CD14-positive monocyte (primary cell): ENCODE measurements around the gene RANBP17. TPM values are rescaled to one million over a fixed set of nuclear protein-coding genes. Genes with fewer than 3 reads are reported as not detected.

Experiments
- DNase-seq, 3 donors: peaks; one replicate each; pipeline ENCODE4 v3.0.0-alpha.2; 2011 to 2022
- H2AFZ ChIP-seq: 2 replicates; pipeline ENCODE4 v1.6.0; 2012; ENCODE audit warnings: mild to moderate bottlenecking, low read depth, low read length, inconsistent platforms; ENCODE audit not compliant: insufficient read depth, poor library complexity, severe bottlenecking
- H3K27ac ChIP-seq, 2 donors: 1 replicate in 1 of 2; 2 replicates in 1 of 2; pipeline ENCODE4 v1.5.1; 2012 to 2013; ENCODE audit warnings: low read length in 2 of 2, control low read depth in 1 of 2, inconsistent platforms in 1 of 2, low read depth in 1 of 2, mild to moderate bottlenecking in 1 of 2
- H3K27me3 ChIP-seq, 2 donors: one replicate each; pipeline versions ENCODE4 v1.6.0 to v1.6.1; 2011 to 2013; ENCODE audit warnings: low read length in 2 of 2; ENCODE audit not compliant: control insufficient read depth in 2 of 2, insufficient read depth in 2 of 2
- H3K36me3 ChIP-seq, 2 donors: replicated peaks in 1 of 2; 1 replicate in 1 of 2; 2 replicates in 1 of 2; pipeline versions ENCODE4 v1.5.1 to v1.6.1; 2012 to 2013; ENCODE audit warnings: low read length in 2 of 2, control low read depth in 1 of 2, inconsistent platforms in 1 of 2, mild to moderate bottlenecking in 1 of 2; ENCODE audit not compliant: insufficient read depth in 2 of 2, control insufficient read depth in 1 of 2
- H3K4me1 ChIP-seq, 2 donors: 1 replicate in 1 of 2; 2 replicates in 1 of 2; pipeline versions ENCODE4 v1.5.1 to v1.6.1; 2012 to 2013; ENCODE audit warnings: low read length in 2 of 2, control low read depth in 1 of 2, inconsistent platforms in 1 of 2, mild to moderate bottlenecking in 1 of 2, moderate library complexity in 1 of 2; ENCODE audit not compliant: insufficient read depth in 2 of 2, control insufficient read depth in 1 of 2
- H3K4me2 ChIP-seq: replicated peaks from 2 replicates; pipeline ENCODE3; 2012; ENCODE audit warnings: low read length, moderate library complexity, mild to moderate bottlenecking; ENCODE audit not compliant: poor library complexity, severe bottlenecking; ENCODE audit errors: extremely low read depth
- H3K4me3 ChIP-seq, 3 experiments: fragments of 200-600 bp in 1 of 3; sonication (generic) in 1 of 3; replicated peaks in 1 of 3; 1 replicate in 2 of 3; 2 replicates in 1 of 3; pipeline ENCODE4 v1.5.1; 2011 to 2013; ENCODE audit warnings: low read length in 3 of 3, mild to moderate bottlenecking in 3 of 3, control low read depth in 2 of 3, low read depth in 2 of 3, inconsistent platforms in 1 of 3, moderate library complexity in 1 of 3
- H3K79me2 ChIP-seq: 2 replicates; pipeline ENCODE4 v1.6.0; 2012; ENCODE audit warnings: mild to moderate bottlenecking, control low read depth, inconsistent platforms, low read length, moderate library complexity; ENCODE audit not compliant: insufficient read depth
- H3K9ac ChIP-seq: 2 replicates; pipeline ENCODE4 v1.6.0; 2017; ENCODE audit warnings: low read length, mild to moderate bottlenecking; ENCODE audit not compliant: insufficient read depth, poor library complexity, severe bottlenecking
- H3K9me3 ChIP-seq, 2 donors: replicated peaks in 1 of 2; 1 replicate in 1 of 2; 2 replicates in 1 of 2; pipeline versions ENCODE4 v1.5.1 to v1.6.1; 2012 to 2013; ENCODE audit warnings: low read length in 2 of 2, control low read depth in 1 of 2; ENCODE audit not compliant: control insufficient read depth in 1 of 2, insufficient read depth in 1 of 2
- H4K20me1 ChIP-seq: 2 replicates; pipeline ENCODE4 v1.6.0; 2012; ENCODE audit warnings: mild to moderate bottlenecking, low read length, control low read depth, moderate library complexity; ENCODE audit not compliant: insufficient read depth
- H3K27ac Mint-ChIP-seq, 7 donors: one replicate each; pipeline ENCODE4 v1.8.0; 2020; ENCODE audit warnings: mild to moderate bottlenecking in 7 of 7, mixed read lengths in 7 of 7, moderate library complexity in 6 of 7, inconsistent platforms in 2 of 7
- H3K27me3 Mint-ChIP-seq, 3 donors: one replicate each; pipeline ENCODE4 v1.8.0; 2021 to 2022; ENCODE audit warnings: low read depth in 3 of 3, mild to moderate bottlenecking in 3 of 3, mixed read lengths in 3 of 3, moderate library complexity in 3 of 3, inconsistent platforms in 1 of 3
- H3K36me3 Mint-ChIP-seq, 2 donors: one replicate each; pipeline ENCODE4 v1.8.0; 2020; ENCODE audit warnings: mixed read lengths in 2 of 2, inconsistent platforms in 1 of 2, mild to moderate bottlenecking in 1 of 2
- H3K4me1 Mint-ChIP-seq: one replicate; pipeline ENCODE4 v1.8.0; 2020; ENCODE audit warnings: mild to moderate bottlenecking, mixed read lengths
- H3K4me3 Mint-ChIP-seq, 2 donors: one replicate each; pipeline ENCODE4 v1.8.0; 2020; ENCODE audit warnings: mild to moderate bottlenecking in 2 of 2, mixed read lengths in 2 of 2, moderate library complexity in 1 of 2
- H3K9me3 Mint-ChIP-seq, 7 donors: one replicate each; pipeline ENCODE4 v1.8.0; 2020 to 2022; ENCODE audit warnings: mixed read lengths in 7 of 7, mild to moderate bottlenecking in 6 of 7, moderate library complexity in 6 of 7, inconsistent platforms in 2 of 7
- CTCF ChIP-seq: fragments of 200-600 bp; IDR thresholded peaks from one replicate; pipeline ENCODE4 v1.8.0; 2022; ENCODE audit warnings: antibody characterized with exemption, mild to moderate bottlenecking
- whole genome bisulfite sequencing: methylation state at CpG from one replicate; pipeline ENCODE4 v1.1.5; 2013; ENCODE audit warnings: missing lambda C conversion rate; ENCODE audit not compliant: insufficient coverage; 5-methylcytosine and 5-hydroxymethylcytosine counted together
- intact Hi-C, 2 donors: fragments of 100-400 bp; cut with micrococcal nuclease; formaldehyde crosslinking; loops; one replicate each; pipeline versions ENCODE4 v1.15.0 to v1.15.1; 2023
- polyA plus RNA-seq, 3 donors: library from polyadenylated mRNA; depleted of rRNA in 1 of 3; unstranded in 2 of 3; stranded (reverse) in 1 of 3; fragments of 300-500 nt in 2 of 3; fragments of >200 nt in 1 of 3; fragmentation: Illumina TruSeq in 2 of 3; gene quantifications; 1 replicate in 2 of 3; 2 replicates in 1 of 3; pipeline ENCODE4 v1.2.3, GENCODE V29; 2012 to 2021

RANBP17 gene
- polyA plus RNA-seq, 3 donors: 0.07 to 0.13 TPM; not detected in 1

- H3K9me3 ChIP-seq: no peaks in the 10 kb centered on the region
- DNase-seq: no peak
Observed at GRCh38 chr5:170894665-170895064, 32.8 kb downstream of the RANBP17 start.

GRCh38 chr5:170896779-170897178 is 35.0 kb downstream of the RANBP17 start:
- H3K27me3 ChIP-seq: no peaks in the 10 kb centered on the region
- DNase-seq: no peak
- no peak overlapping the region for H3K4me3 Mint-ChIP-seq
- H3K4me2 ChIP-seq: no peak overlapping the region
- no peaks in the 10 kb centered on the region for H4K20me1 ChIP-seq
- H3K27me3 Mint-ChIP-seq: peaks cover 0 to 1% (median 0%) of the 10 kb centered on the region in 3 donors
- H3K9ac ChIP-seq: no peak overlapping the region
- intact Hi-C loops: no loop called here
- no peaks in the 10 kb centered on the region for H3K79me2 ChIP-seq
- H3K4me1 Mint-ChIP-seq: no peaks in the 10 kb centered on the region
- no peak for TF ChIP-seq CTCF
- H3K4me3 ChIP-seq: no peak overlapping the region
- H2AFZ ChIP-seq: no peak overlapping the region
- H3K9me3 ChIP-seq: no peaks in the 10 kb centered on the region
- H3K36me3 Mint-ChIP-seq: peaks cover 0 to 4% of the 10 kb centered on the region in 2 donors
- H3K27ac ChIP-seq: no peak overlapping the region
- WGBS: 98% methylated on average over 9 of the region's 9 CpGs
- no peak overlapping the region for H3K27ac Mint-ChIP-seq
- H3K4me1 ChIP-seq: no peaks in the 10 kb centered on the region
- peaks cover 6 to 19% (median 11%) of the 10 kb centered on the region in 7 donors for H3K9me3 Mint-ChIP-seq
- no peaks in the 10 kb centered on the region for H3K36me3 ChIP-seq

More at GRCh38 chr5:170894665-170895064, 32.8 kb downstream of the RANBP17 start:
- no peaks in the 10 kb centered on the region for H3K36me3 Mint-ChIP-seq
- H3K4me3 ChIP-seq: no peak overlapping the region
- no peaks in the 10 kb centered on the region for H3K4me1 ChIP-seq
- WGBS: no CpG with 5 or more reads among the region's 2 CpGs
- intact Hi-C loops: no loop called here
- peaks cover 0 to 1% (median 0%) of the 10 kb centered on the region in 3 donors for H3K27me3 Mint-ChIP-seq
- no peak overlapping the region for H3K9ac ChIP-seq
- no peaks in the 10 kb centered on the region for H3K4me1 Mint-ChIP-seq
- no peaks in the 10 kb centered on the region for H3K27me3 ChIP-seq
- no peak overlapping the region for H3K27ac Mint-ChIP-seq
- H3K4me2 ChIP-seq: no peak overlapping the region
- H3K4me3 Mint-ChIP-seq: no peak overlapping the region
- no peaks in the 10 kb centered on the region for H3K36me3 ChIP-seq
- H3K27ac ChIP-seq: no peak overlapping the region
- H2AFZ ChIP-seq: no peak overlapping the region
- H3K79me2 ChIP-seq: no peaks in the 10 kb centered on the region
- H3K9me3 Mint-ChIP-seq: peaks cover 0 to 8% (median 4%) of the 10 kb centered on the region in 7 donors
- TF ChIP-seq CTCF: no peak
- no peaks in the 10 kb centered on the region for H4K20me1 ChIP-seq
